22Rv1 (cell line): ENCODE results near the gene TMBIM4.
"Not testable (repeated sequence)": the region's sequence is repeated elsewhere in the genome, so short reads cannot be mapped to it uniquely, and the experiment has no call there.

Source experiments
- H3K27ac ChIP-seq: fragments of 450-650 bp; 2 replicates; pipeline ENCODE4 v1.5.1; 2017
- CTCF ChIP-seq: fragments of 450-650 bp; IDR thresholded peaks from 2 replicates; pipeline ENCODE4 v1.5.1; 2017; ENCODE audit warnings: mild to moderate bottlenecking
- ZFX ChIP-seq: fragments of 450-650 bp; IDR thresholded peaks from 2 replicates; pipeline ENCODE4 v1.6.1; 2017; ENCODE audit warnings: antibody characterized with exemption, borderline replicate concordance

The TMBIM4 gene

DNA sequence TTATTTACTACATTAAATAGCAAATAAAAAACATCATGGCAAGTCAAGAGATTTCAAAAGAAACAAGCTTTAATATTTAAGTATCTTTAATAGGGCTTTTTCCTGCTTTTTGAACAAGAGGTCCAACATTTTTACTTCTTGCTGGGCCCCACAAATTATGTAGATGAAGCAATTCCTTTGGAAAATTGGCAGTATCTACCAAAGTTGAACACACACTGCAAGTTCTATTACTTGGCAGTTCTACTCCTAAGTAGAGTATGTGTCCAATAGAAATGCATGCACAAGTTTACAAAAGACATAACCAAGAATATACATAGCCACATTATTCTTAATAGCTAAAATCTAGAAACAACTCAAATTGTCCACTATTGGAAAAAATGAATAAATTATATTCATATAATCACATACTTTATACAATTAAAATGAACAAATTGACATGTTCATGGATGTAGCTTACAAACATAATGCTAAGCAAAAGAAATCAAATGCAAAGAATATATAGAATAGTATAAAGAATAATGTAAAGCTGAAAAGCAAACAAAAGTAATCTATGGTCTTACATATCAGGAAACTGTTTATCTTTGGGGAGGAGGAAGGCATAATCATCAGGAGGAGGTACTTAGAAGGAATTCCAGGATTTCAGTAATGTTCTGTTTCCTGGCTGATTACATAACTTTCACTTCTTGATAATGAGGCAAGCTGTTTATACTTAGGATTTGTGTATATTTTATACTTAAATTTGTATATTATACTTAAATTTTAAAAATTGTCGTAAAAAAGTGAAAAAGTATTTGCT, 6.5 kb upstream of the TMBIM4 start:
- no peak overlapping the region for H3K27ac ChIP-seq
- no peak for TF ChIP-seq CTCF
- TF ChIP-seq ZFX = no peak

- not testable (repeated sequence) for H3K27ac ChIP-seq
These were observed 4.9 kb upstream of the TMBIM4 start for GRCh38 chr12:66174391-66175325.

DNA sequence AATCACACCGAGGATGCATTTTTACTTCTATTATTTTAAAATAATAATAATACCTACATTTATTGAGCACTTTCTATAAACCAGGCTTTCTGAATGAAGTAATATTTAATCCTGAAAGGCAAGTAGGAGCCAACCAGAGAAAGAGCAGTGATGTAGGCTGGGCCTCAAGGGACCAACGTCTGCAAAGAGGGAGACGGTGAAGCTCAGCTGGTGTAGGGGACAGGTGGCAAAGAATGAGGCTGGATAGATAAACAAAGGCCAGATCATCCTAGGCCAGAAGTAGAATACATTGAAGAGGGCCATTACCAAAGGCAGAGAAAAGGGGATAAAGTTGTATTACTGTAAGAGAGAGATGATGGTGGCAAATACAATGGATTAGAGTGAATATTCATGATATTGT, 810 bp upstream of the TMBIM4 start:
- H3K27ac ChIP-seq = no peak overlapping the region
- no peak for TF ChIP-seq CTCF
- no peak for TF ChIP-seq ZFX

DNA sequence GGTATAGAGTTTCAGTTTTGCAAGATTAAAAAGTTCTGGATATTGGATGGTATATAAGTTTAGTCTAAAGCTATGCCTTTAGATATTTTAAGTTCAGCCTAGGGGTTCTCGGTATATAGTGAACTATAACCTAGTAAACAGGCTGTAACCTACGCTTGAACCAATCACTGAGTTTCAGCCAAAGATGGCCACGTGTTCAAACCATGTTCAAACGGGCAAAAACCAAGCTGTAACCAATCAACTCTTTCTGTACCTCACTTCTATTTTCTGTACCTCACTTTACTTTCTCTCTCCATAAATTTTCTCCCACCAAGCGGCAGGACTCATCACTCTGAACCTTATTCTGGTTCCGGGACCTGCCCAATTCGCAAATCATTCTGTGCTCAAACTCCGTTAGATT, 1.4 kb downstream of the TMBIM4 start:
- TF ChIP-seq CTCF (no peak), ZFX (no peak)
- H3K27ac ChIP-seq = peak overlapping the region; percentile 95

DNA sequence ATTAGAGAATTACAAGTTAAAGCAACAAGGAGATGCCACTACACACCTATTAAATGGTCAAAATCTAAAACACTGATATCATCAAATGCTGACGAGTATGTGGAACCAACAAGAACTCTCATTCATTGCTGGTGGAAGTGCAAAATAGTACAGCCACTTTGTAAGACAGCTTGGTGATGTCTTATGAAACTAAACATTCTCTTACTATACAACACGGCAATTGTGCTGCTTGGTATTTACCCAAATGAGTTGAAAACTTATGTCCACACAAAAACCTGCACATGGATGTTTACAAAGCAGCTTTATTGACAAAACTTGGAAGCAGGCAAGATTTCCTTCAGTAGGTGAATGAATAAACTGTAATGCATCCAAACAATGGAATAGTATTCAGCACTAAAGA, 3.2 kb downstream of the TMBIM4 start:
- TF ChIP-seq CTCF (no peak), ZFX (no peak)
- no peak overlapping the region for H3K27ac ChIP-seq

GRCh38 chr12:66165141-66165540, 4.7 kb downstream of the TMBIM4 start:
- no peak for TF ChIP-seq ZFX
- no peak for TF ChIP-seq CTCF
- H3K27ac ChIP-seq = no peak overlapping the region

DNA sequence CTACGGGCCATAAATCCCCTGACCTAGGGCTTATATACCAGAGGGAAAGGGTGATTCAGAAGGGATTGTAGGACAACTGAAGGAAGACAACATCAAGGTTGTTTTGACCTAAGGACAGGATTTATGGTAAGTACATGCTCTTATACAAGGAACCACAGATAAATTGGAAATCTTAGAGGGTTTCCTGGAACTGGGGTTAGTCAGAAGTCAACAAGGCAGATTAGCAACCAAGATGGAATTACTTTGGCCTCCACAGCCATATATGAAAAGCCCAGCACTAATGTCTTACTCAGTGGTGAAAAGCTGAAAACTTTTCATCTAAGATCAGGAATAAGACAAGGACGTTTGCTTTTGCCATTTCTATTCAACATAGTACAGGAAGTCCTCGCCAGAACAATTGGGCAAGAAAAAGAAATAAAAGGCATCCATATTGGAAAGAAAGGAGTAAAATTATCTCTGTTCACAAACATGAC, 5.4 kb downstream of the TMBIM4 start:
- no peak overlapping the region for H3K27ac ChIP-seq
- TF ChIP-seq ZFX (no peak), CTCF (no peak)
